GM18907 (cell line): Measurements from ENCODE around the gene DCAF8.
A peak's percentile ranks its signal among the peaks of the same experiment; 100 is the strongest.

ENCODE experiments used
- ATAC-seq: cut with Tn5 transposase; IDR thresholded peaks from one replicate; pipeline ENCODE4 v1.9.1; 2021; ENCODE audit warnings: mild to moderate bottlenecking, moderate library complexity; ENCODE audit not compliant: unreplicated experiment

DCAF8 gene

GRCh38 chr1:160264795-160265307, 2.5 kb upstream of the DCAF8 start:
- no peak for ATAC-seq

- peak; percentile 35 for ATAC-seq
Observed at GRCh38 chr1:160261556-160261892, 825 bp downstream of the DCAF8 start.

- ATAC-seq: no peak
Observed at GRCh38 chr1:160260406-160261382, 1.7 kb downstream of the DCAF8 start.

DNA sequence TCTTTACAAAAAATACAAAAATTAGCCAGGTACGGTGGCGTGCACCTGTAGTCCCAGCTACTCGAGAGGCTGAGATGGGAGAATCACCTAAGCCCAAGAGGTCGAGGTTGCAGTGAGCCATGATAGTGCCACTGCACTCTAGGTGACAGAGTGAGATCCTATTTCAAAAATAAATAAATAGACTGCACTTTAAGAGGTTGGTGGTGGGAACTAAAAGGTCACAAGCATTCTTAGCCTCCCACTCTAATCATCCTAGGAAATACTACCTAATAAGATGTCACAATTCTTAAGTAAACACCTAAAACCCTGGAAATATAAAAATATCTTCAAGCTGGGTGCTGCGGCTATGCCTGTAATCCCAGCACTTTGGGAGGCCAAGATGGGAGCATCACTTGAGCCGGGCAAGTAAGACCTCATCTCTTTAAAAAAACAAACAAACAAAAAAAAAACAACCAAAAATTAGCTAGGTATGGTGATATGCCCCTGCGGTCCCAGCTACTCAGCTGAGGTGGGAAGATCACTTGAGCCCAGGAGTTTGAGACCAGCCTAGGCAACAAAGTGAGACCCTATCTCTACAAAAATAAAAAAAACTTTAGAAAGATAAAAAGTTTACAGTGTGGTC, 4.1 kb downstream of the DCAF8 start:
- ATAC-seq: no peak

DNA sequence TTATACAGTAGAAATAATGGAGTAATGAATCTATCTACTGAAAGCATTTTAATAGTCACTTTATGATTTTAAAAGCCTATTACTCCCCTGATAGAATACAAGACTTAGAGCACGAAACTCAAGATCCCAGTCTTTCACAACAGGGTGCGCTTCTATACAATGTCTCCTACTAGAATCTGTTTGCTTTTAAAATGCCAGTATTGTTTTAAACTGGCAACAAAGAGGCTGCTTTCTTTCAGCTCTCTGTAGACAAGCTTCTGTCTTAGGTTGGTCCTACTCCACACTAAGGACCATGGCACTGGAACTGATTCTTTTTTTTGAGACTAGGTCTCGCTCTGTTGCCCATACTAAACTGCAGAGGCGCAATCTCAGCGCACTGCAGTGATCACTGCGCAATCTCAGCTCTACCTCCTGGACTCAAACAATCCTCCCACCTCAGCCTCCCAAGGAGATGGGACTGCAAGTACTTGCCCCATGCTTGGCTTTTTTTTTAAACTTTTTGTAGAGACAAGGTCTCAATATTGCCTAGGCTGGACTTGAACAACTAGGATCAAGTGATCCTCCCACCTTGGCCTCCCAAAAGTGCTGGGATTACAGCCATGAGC, 4.8 kb downstream of the DCAF8 start:
- no peak for ATAC-seq

DNA sequence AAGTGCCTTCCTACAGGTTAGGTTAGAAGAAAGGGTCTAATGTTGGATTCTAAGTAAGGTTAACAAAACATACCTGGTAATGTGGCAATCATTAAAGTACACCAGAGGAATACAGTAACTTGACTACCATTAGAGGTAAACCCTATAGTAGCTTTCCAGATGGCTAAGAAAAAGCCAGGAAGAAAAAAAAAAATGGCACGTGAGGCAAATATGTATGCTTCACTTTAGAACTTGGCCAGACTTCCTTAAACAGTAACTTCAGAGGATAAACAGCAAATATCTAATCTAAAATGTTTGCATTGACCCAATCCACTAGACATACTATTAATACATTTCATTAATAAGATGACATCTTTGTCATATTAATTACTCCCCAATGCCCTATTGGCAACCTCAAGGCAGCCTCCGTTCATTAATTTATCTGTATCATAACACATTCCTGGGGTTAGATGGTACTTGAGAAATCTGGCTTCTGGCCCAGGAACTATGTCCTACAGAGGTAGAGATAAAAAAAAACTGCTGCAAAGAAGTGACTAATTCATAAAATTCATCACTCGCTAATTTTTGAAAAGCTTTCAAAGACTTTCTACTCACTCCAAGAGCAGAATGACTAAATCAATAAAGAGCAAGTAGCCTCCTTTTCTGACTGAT, 5.8 kb downstream of the DCAF8 start:
- ATAC-seq: no peak

DNA sequence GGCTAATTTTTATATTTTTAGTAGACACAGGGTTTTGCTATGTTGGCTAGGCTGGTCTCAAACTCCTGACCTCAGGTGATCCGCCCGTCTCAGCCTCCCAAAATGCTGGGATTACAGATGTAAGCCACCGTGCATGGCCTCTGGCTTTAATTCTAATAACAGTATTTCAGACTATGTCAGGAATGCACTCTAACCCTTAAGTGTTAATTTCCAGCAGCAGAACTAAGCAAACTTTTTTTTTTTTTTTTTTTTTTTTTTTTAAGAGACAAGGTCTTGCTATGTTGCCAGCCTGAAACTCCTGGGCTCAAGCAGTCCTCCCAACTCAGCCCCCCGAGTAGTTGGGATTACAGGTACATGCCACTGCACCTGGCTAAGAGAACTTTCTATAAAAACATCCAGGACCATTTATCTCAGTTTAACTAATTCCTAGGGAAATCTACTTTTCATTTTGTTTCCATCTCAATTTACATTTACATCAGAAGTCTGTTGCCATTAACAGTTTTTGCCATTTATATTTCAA, 6.5 kb downstream of the DCAF8 start:
- ATAC-seq: no peak

DNA sequence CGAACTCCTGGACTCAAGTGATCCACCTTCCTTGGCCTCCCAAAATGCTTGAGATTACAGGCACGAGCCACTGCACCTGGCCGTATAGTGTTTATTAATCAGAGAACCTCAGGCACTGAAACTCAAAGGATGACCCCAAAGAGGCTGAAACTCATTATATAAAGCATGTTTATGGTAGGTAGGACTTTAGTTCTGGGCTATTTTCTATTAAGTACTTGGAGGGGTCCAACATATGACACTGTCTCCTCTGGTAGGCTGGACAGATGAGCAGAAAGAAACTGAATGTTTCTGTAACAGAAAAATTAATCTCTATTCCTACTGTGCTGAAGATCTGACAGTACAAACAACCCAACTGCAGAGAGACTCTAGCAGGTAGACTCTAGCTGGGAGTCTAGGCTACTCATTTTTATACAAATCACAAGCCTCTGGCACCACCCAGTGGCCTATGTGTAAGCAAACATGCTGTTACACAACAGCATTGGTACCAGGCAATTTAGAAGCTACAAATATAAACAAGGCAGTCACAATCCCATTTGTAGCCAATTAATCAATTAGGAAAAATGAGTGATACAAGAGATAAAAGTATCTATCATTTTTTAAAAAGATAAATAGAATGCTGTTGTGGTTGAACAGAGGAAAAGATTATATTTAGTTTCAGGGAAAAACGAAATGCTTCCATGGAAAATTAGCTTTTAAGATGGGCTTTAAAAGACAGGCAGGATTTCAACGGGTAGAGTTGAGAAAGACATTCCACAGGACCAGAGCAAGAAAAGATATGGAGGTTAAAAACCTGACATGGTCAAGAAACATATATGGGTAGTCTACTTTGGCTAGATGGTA, 10.4 kb downstream of the DCAF8 start:
- peak; percentile 71 for ATAC-seq

DNA sequence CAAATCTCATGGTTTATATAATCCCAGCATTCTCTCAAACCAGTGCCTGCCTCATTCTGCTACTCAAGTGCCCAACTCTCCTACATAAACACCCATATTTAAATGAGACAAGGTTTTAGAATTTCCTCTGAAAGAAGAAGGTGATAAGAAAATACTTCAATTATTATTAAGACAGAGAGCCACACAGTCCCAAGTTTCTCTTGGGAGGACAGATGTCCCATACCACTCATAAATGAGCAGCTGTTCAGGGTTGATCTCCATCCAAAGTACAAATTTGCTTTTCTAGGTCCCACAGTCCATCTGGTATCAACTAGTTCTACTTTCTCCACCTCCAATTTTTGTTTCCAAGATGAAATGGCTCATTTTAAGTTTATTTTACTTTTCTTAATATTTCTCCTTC, 11.3 kb downstream of the DCAF8 start:
- no peak for ATAC-seq

DNA sequence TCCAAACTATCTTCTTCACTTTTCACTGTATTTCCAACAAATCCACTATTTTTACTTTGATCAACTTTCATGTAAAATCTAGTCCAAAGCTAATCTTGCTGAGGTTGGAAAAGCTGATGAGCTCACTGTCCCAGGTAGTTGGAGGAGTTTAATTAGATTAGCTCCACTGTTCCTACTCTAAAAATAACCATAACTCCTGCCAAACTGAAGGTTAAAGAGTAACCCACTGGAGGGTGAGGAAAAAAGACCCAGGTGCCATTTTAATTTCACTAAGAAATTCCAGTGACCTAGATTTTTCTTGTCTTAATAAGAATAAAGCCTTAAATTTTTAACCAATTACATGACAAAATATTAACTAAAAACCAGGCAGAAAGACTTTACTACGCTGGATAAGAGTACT, 15.3 kb downstream of the DCAF8 start:
- ATAC-seq: no peak

- no peak for ATAC-seq
Observed at GRCh38 chr1:160245434-160245833, 16.9 kb downstream of the DCAF8 start.

DNA sequence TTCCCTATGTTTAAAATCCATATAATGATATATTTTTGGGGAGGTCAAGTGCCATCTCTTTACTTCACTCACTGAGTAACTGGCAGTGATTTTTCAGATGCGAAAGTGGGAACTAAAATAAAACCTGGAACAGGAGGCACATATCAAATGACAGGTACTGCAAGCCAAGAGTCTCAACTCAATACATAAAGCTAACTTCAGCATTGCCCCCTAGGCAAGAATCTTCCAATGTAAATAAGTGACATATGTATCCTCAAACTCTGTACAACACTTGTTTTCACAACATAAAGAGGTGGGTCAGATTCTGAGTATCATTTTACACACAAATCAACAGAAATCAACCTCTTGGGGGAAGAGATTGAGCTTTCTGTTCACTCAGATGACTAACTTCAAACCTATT, 18.1 kb downstream of the DCAF8 start:
- no peak for ATAC-seq

- ATAC-seq: no peak
Observed at GRCh38 chr1:160243767-160244166, 18.6 kb downstream of the DCAF8 start.

- ATAC-seq: no peak
Observed at GRCh38 chr1:160239582-160240299, 22.6 kb downstream of the DCAF8 start.

DNA sequence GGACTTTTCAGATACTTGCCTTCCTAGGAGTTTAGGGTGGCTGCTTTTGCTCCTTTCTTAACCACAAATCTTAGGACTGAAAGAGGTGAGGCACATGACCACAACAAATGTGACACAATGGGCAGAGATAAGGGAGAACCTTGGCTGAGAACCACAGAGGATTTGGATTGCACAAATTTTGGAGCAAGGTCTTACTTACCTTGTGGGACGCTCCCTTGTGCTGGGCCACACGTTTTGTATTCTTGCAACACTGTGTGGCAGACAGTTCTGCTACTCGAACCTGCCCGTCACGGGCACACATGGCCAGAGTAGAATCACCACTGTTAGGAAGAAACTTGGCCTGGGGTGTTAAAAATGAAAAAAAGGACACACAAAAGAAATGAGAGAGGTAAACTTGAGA, 23.9 kb downstream of the DCAF8 start:
- ATAC-seq: no peak

DNA sequence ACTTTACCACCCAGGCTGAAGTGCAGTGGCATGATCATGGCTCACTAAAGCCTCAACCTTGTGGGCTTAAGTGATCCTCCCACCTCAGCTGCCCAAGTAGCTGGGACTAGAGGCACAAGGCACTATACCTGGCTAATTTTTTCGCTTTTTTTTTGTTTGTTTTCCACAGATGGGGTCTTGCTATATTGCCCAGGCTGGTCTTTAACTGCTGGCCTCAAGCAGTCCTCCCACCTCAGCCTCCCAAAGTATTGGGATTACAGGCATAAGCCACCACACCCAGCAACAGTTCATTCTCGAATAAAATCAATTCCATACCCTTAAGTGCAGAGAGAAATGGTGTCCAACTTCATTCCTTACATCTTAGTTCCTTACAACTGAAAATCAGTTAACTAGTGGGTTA, 24.8 kb downstream of the DCAF8 start:
- no peak for ATAC-seq

- no peak for ATAC-seq
Observed at GRCh38 chr1:160236806-160237205, 25.5 kb downstream of the DCAF8 start.

- ATAC-seq: no peak
Observed at GRCh38 chr1:160232911-160233310, 29.4 kb downstream of the DCAF8 start.

DNA sequence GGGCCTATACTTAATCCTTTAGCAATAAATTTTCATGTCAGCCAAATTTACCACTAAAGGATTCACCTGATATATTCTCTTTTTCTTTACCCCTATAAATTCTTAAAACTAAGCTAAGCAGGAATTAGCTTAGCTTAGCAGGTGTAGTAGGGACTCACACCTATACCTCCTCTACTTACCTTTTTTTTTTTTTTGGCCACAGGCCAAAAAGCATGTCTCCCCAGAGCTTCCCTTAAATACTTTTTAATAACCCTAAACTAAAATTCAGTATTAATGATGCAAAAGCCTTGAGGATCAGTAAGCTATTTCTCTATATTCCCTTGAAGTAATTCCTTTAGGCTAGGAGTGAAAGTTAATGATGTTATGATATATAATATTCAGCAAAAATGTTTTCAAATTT, 33.9 kb downstream of the DCAF8 start:
- ATAC-seq: no peak

DNA sequence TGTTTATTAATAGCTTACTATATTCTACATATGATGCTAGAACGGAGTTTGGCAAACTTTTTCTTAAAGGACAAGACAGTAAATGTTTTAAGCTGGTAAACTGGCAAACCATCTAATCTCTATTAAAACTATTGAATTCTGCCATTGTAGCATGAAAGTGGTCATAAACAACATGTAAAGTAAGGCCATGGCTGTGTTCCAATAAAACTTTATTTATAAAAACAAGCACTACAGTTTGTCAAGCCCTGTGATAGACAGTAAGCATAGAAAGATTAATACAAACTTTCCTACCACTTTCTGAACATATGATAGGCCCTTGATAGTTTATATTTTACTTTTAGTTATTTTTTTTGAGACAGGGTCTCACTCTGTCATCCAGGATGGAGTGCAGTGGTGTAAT, 34.8 kb downstream of the DCAF8 start:
- ATAC-seq: no peak
